Gastrocnemius medialis (tissue), 4 donors: Measurements from ENCODE around the gene RAD51AP2.

ENCODE experiments used
- POLR2A ChIP-seq, 2 donors: fragments of 450-650 bp; IDR thresholded peaks; one replicate each; pipeline ENCODE4 v1.6.1; 2017; ENCODE audit warnings: antibody characterized with exemption in 2 of 2, mild to moderate bottlenecking in 2 of 2, moderate library complexity in 2 of 2
- TF ChIP-seq, protein P1 (sequence below), 5 experiments: fragments of 450-650 bp in 3 of 5; fragments of 200-600 bp in 2 of 5; sonication (generic) in 2 of 5; IDR thresholded peaks in 4 of 5; conservative IDR thresholded peaks in 1 of 5; 1 replicate in 4 of 5; 2 replicates in 1 of 5; pipeline ENCODE4 v1.5.1; 2016 to 2019; ENCODE audit warnings: antibody characterized with exemption in 5 of 5, mild to moderate bottlenecking in 3 of 5, moderate library complexity in 3 of 5

- TF ChIP-seq, protein P1, sequence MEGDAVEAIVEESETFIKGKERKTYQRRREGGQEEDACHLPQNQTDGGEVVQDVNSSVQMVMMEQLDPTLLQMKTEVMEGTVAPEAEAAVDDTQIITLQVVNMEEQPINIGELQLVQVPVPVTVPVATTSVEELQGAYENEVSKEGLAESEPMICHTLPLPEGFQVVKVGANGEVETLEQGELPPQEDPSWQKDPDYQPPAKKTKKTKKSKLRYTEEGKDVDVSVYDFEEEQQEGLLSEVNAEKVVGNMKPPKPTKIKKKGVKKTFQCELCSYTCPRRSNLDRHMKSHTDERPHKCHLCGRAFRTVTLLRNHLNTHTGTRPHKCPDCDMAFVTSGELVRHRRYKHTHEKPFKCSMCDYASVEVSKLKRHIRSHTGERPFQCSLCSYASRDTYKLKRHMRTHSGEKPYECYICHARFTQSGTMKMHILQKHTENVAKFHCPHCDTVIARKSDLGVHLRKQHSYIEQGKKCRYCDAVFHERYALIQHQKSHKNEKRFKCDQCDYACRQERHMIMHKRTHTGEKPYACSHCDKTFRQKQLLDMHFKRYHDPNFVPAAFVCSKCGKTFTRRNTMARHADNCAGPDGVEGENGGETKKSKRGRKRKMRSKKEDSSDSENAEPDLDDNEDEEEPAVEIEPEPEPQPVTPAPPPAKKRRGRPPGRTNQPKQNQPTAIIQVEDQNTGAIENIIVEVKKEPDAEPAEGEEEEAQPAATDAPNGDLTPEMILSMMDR (IDR thresholded peaks at IDR 0.05 in 4 of 5, conservative IDR thresholded peaks at IDR 0.05 in 1 of 5), result no peak
- TF ChIP-seq POLR2A (IDR thresholded peaks at IDR 0.05), result no peak
Observed at GRCh38 chr2:17558878-17559277, 40.6 kb upstream of the RAD51AP2 start.
